Lower lobe of right lung (tissue), 2 donors: ENCODE data around the gene CBS. TPM values are rescaled to one million over a fixed set of nuclear protein-coding genes. Genes with fewer than 3 reads are reported as not detected.
"Not testable (repeated sequence)": the region's sequence is repeated elsewhere in the genome, so short reads cannot be mapped to it uniquely, and the experiment has no call there.

Experiments used
- ATAC-seq, 2 donors: fragments of 200-7000 bp; cut with Tn5 transposase; one replicate each; pipeline ENCODE4 v1.9.1; 2020 to 2022; ENCODE audit warnings: mild to moderate bottlenecking in 2 of 2, moderate library complexity in 2 of 2
- DNase-seq: peaks from one replicate; pipeline ENCODE4 v3.0.0-alpha.2; 2020
- H3K27ac ChIP-seq: fragments of 200-600 bp; one replicate; pipeline ENCODE4 v1.8.0; 2022
- H3K27me3 ChIP-seq: fragments of 200-600 bp; one replicate; pipeline ENCODE4 v1.8.0; 2022; ENCODE audit warnings: low read depth
- H3K36me3 ChIP-seq: fragments of 200-600 bp; one replicate; pipeline ENCODE4 v1.8.0; 2022; ENCODE audit warnings: mild to moderate bottlenecking
- H3K4me1 ChIP-seq: fragments of 200-600 bp; one replicate; pipeline ENCODE4 v1.8.0; 2022
- H3K4me3 ChIP-seq: fragments of 200-600 bp; one replicate; pipeline ENCODE4 v1.8.0; 2022; ENCODE audit warnings: mild to moderate bottlenecking
- H3K9me3 ChIP-seq: fragments of 200-600 bp; one replicate; pipeline ENCODE4 v1.8.0; 2022
- intact Hi-C: fragments of 100-400 bp; cut with DNase I; formaldehyde crosslinking; loops from one replicate; pipeline ENCODE4 v1.11.0; 2022
- total RNA-seq: library from RNA; stranded (reverse); fragmentation: NEBNext Ultra II Directional; extraction: Animal tissue kit (Norgen Biotek cat#: 25700); gene quantifications from one replicate; pipeline ENCODE4 v1.2.1, GENCODE V29; 2021
- TF ChIP-seq, protein P1 (sequence below): fragments of 200-600 bp; IDR thresholded peaks from one replicate; pipeline ENCODE4 v1.8.0; 2022; ENCODE audit warnings: antibody characterized with exemption, mild to moderate bottlenecking
- donor health status: DM: no; HTN: yes; CAD: no; lungs with severe emphysema.

The CBS gene
- total RNA-seq, 1 donor from 2014 or later: 82.3 TPM

GRCh38 chr21:43045876-43046821 is 29.5 kb downstream of the CBS start:
- H3K4me3 ChIP-seq, H3K9me3 ChIP-seq, H3K4me1 ChIP-seq, H3K27me3 ChIP-seq, DNase-seq, H3K36me3 ChIP-seq, intact Hi-C loops: not testable (repeated sequence)
- H3K27ac ChIP-seq: peak overlapping the region; percentile 49
- peak; percentile 9 to 11 for ATAC-seq

- H3K27me3 ChIP-seq, H3K4me3 ChIP-seq, H3K36me3 ChIP-seq, intact Hi-C loops, H3K4me1 ChIP-seq, DNase-seq, H3K9me3 ChIP-seq: not testable (repeated sequence)
- peak; percentile 92 to 93 for ATAC-seq
- H3K27ac ChIP-seq: peak overlapping the region; percentile 58
Measured at GRCh38 chr21:43045165-43045875, 30.3 kb downstream of the CBS start.

DNA sequence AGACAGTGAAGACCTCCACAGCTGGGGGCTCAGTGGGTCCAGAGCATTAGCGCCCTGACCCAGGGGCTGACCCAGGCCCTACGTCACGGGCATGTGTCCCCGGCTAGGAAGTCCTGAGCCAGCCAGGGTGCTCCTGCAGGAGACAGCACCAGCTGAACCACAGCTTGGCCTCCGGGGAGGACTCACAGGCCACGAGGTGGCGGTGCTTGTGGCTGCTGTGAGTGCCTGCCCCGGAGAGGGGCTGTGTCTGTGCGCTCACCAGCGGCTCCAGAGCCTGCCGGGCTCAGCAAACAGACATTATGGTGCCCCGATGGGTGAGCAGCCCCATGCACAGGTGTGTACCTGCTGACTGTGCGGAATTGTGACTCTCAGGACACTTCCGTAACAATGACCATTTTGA is 31.1 kb downstream of the CBS start:
- DNase-seq, H3K4me3 ChIP-seq, ATAC-seq, H3K4me1 ChIP-seq, intact Hi-C loops, H3K27me3 ChIP-seq, H3K27ac ChIP-seq, H3K36me3 ChIP-seq, H3K9me3 ChIP-seq: not testable (repeated sequence)

DNA sequence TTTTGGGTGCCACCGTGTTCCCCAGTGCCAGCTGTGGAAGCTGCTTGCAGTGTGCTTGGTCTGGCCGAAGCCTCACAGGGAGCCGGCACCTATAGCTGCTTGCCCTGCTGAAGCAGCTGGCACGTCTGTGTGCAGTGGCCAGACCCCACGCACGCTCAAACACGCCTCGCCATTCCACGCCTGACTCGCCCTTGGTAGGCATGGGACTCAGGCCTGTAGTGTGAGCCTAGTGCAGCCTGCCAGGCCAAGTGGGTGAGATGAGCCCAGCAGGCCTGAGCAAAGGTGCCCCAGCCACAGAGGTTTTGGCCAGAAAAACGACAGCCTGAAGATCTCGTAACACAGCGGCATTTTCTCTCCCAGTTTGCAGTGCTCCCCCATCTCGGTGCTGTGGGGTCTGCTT is 32.3 kb downstream of the CBS start:
- H3K36me3 ChIP-seq, H3K9me3 ChIP-seq, H3K27me3 ChIP-seq, H3K4me3 ChIP-seq, intact Hi-C loops, DNase-seq, H3K4me1 ChIP-seq, ATAC-seq, H3K27ac ChIP-seq: not testable (repeated sequence)

GRCh38 chr21:43042169-43042568 is 33.5 kb downstream of the CBS start:
- H3K27ac ChIP-seq, DNase-seq, intact Hi-C loops, ATAC-seq, H3K9me3 ChIP-seq, H3K4me3 ChIP-seq, H3K27me3 ChIP-seq, H3K4me1 ChIP-seq, H3K36me3 ChIP-seq: not testable (repeated sequence)

DNA sequence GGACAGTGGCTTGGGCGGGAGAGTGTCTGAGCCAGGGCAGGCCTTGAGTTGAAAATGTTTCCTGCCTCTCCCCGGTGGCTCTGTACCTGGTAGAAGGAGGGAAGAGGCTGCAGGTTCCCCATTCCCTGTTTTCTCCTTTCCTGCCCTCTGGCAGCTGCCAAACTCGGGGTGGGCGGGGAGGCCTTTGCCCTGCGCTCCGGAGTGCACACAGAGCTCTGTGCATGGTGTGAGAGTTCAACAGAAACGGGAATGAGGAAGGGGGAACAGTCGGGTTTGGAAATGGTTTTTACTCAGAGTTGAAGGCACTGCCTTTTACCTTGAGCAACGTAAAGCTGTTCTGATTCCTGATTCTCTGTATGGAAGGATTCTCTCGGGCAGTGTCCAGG is 37.0 kb downstream of the CBS start:
- peak in 1 of 2 donors; percentile 48 for ATAC-seq
- H3K27ac ChIP-seq, H3K27me3 ChIP-seq, intact Hi-C loops, H3K4me1 ChIP-seq, H3K36me3 ChIP-seq, H3K9me3 ChIP-seq, H3K4me3 ChIP-seq: not testable (repeated sequence)
- DNase-seq: peak; percentile 69

GRCh38 chr21:43037918-43038658 is 37.5 kb downstream of the CBS start:
- H3K27me3 ChIP-seq, H3K9me3 ChIP-seq, H3K27ac ChIP-seq, DNase-seq, H3K4me3 ChIP-seq, H3K4me1 ChIP-seq, intact Hi-C loops: not testable (repeated sequence)
- H3K36me3 ChIP-seq: peaks cover 11% of the 10 kb centered on the region
- ATAC-seq: peak in 1 of 2 donors; percentile 33

GRCh38 chr21:43036889-43037288 is 38.7 kb downstream of the CBS start:
- H3K27me3 ChIP-seq, H3K4me1 ChIP-seq, H3K27ac ChIP-seq, intact Hi-C loops, H3K4me3 ChIP-seq, H3K9me3 ChIP-seq: not testable (repeated sequence)
- peaks cover 23% of the 10 kb centered on the region for H3K36me3 ChIP-seq
- ATAC-seq (peak; percentile 55 to 90), DNase-seq (peak; percentile 86)

GRCh38 chr21:43034826-43035225 is 40.8 kb downstream of the CBS start:
- H3K4me3 ChIP-seq: no peak overlapping the region
- H3K4me1 ChIP-seq: no peaks in the 10 kb centered on the region
- DNase-seq (no peak), ATAC-seq (no peak)
- H3K9me3 ChIP-seq: no peaks in the 10 kb centered on the region
- no peak overlapping the region for H3K27ac ChIP-seq
- H3K36me3 ChIP-seq: peaks cover 44% of the 10 kb centered on the region
- TF ChIP-seq, protein P1, sequence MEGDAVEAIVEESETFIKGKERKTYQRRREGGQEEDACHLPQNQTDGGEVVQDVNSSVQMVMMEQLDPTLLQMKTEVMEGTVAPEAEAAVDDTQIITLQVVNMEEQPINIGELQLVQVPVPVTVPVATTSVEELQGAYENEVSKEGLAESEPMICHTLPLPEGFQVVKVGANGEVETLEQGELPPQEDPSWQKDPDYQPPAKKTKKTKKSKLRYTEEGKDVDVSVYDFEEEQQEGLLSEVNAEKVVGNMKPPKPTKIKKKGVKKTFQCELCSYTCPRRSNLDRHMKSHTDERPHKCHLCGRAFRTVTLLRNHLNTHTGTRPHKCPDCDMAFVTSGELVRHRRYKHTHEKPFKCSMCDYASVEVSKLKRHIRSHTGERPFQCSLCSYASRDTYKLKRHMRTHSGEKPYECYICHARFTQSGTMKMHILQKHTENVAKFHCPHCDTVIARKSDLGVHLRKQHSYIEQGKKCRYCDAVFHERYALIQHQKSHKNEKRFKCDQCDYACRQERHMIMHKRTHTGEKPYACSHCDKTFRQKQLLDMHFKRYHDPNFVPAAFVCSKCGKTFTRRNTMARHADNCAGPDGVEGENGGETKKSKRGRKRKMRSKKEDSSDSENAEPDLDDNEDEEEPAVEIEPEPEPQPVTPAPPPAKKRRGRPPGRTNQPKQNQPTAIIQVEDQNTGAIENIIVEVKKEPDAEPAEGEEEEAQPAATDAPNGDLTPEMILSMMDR: no peak
- no peaks in the 10 kb centered on the region for H3K27me3 ChIP-seq
- intact Hi-C loops: no loop called here
